PFSK-1 (cell line): ENCODE measurements around the gene RNF8.

Experiments
- POLR2AphosphoS5 ChIP-seq: IDR thresholded peaks from 2 replicates; pipeline ENCODE4 v1.6.1; 2012; ENCODE audit warnings: low read depth, mild to moderate bottlenecking, control low read depth, low read length, moderate library complexity
- REST ChIP-seq, 2 experiments: IDR thresholded peaks; 2 replicates each; pipeline versions ENCODE4 v1.6.1 to v1.8.0; 2011 to 2012; ENCODE audit warnings: low read depth in 2 of 2, low read length in 2 of 2, control low read depth in 1 of 2, inconsistent platforms in 1 of 2, mild to moderate bottlenecking in 1 of 2, moderate library complexity in 1 of 2; ENCODE audit not compliant: insufficient read depth in 1 of 2
- TAF1 ChIP-seq: IDR thresholded peaks from 2 replicates; pipeline ENCODE4 v1.6.1; 2012; ENCODE audit warnings: low read length, control low read depth, borderline replicate concordance; ENCODE audit not compliant: insufficient read depth

DNA sequence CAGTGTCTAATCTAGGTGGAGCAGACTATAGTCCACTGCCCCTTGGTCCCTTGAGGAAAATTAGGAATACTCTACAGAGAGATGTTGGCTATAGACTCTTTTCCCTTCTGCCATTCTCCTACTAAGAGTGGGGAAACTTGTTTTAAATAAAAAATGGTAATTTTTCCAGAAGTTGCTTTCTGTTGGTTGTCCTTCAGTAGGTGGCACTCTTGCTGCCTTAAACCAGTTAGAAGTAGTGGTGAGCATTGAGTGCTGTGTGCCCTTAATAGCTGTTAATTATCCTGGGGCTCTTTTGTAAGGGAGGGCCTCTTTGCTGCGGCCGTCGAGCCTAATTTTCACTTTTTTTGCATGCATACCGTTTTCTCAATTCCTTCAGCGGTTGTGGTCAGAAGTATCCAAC, 82.0 kb downstream of the RNF8 start:
- no peak for TF ChIP-seq TAF1
- no peak for TF ChIP-seq POLR2AphosphoS5
- TF ChIP-seq REST (IDR thresholded peaks at IDR 0.05; ENCODE audit: insufficient read depth in 1 of 2, low read depth in 2 of 2, low read length in 2 of 2), result no peak
